T-cell (primary cell): ENCODE results near the gene CIAPIN1. TPM values are rescaled to one million over a fixed set of nuclear protein-coding genes. Genes with fewer than 3 reads are reported as not detected.

Experiments used
- ATAC-seq, 4 experiments: fragments of 200-7000 bp in 3 of 4; fragments of 150-1000 bp in 1 of 4; cut with Tn5 transposase; replicated peaks in 1 of 4; 1 replicate in 3 of 4; 2 replicates in 1 of 4; pipeline ENCODE4 v1.10.0; 2021; ENCODE audit warnings: moderate library complexity in 3 of 4, mild to moderate bottlenecking in 2 of 4, moderate number of reproducible peaks in 1 of 4
- CTCF ChIA-PET, 2 donors: fragments of 300-600 bp; sonication (Branson Sonifier 250); formaldehyde crosslinking; loops; one replicate each; lab custom pipeline; 2022; ENCODE audit warnings: antibody characterized with exemption in 2 of 2; lab: Charles Lee
- POLR2A ChIA-PET, 2 donors: fragments of 300-600 bp; sonication (Branson Sonifier 250); formaldehyde crosslinking; loops; one replicate each; lab custom pipeline; 2022; ENCODE audit warnings: antibody characterized with exemption in 2 of 2; lab: Charles Lee
- DNase-seq, 35 experiments: peaks; one replicate each; pipeline versions ENCODE4 v3.0.0 to v3.0.0-alpha.2; 2013 to 2023
- H3K27ac ChIP-seq: one replicate; pipeline ENCODE4 v1.5.1; 2013; ENCODE audit warnings: low read length
- H3K27me3 ChIP-seq, 2 experiments: replicated peaks in 1 of 2; 1 replicate in 1 of 2; 2 replicates in 1 of 2; pipeline versions ENCODE4 v1.6.1 to v1.7.0; 2013; ENCODE audit warnings: low read length in 1 of 2, mixed read lengths in 1 of 2; ENCODE audit not compliant: control insufficient read depth in 2 of 2, insufficient read depth in 2 of 2; ENCODE audit errors: extremely low read depth in 1 of 2
- H3K36me3 ChIP-seq, 2 donors: 1 replicate in 1 of 2; 2 replicates in 1 of 2; pipeline versions ENCODE4 v1.6.1 to v1.7.0; 2013; ENCODE audit warnings: low read length in 1 of 2; ENCODE audit not compliant: control insufficient read depth in 2 of 2, insufficient read depth in 1 of 2; ENCODE audit errors: extremely low read depth in 1 of 2
- H3K4me1 ChIP-seq, 2 experiments: 1 replicate in 1 of 2; 2 replicates in 1 of 2; pipeline versions ENCODE4 v1.6.1 to v1.7.0; 2013; ENCODE audit warnings: low read length in 2 of 2, mixed read lengths in 1 of 2; ENCODE audit not compliant: insufficient read depth in 2 of 2, control insufficient read depth in 1 of 2; ENCODE audit errors: extremely low read depth in 1 of 2
- H3K4me3 ChIP-seq, 2 donors: 1 replicate in 1 of 2; 2 replicates in 1 of 2; pipeline versions ENCODE4 v1.5.1 to v1.7.0; 2013; ENCODE audit warnings: mild to moderate bottlenecking in 2 of 2, low read length in 1 of 2, moderate library complexity in 1 of 2; ENCODE audit not compliant: control insufficient read depth in 1 of 2; ENCODE audit errors: extremely low read depth in 1 of 2
- H3K9me3 ChIP-seq: 2 replicates; pipeline ENCODE4 v1.7.0; 2013
- H3K27ac Mint-ChIP-seq, 2 donors: one replicate each; pipeline ENCODE4 v1.8.0; 2020 to 2021; ENCODE audit warnings: mild to moderate bottlenecking in 2 of 2, mixed read lengths in 2 of 2
- H3K27me3 Mint-ChIP-seq, 2 donors: one replicate each; pipeline ENCODE4 v1.8.0; 2021 to 2022; ENCODE audit warnings: mixed read lengths in 2 of 2
- H3K36me3 Mint-ChIP-seq: one replicate; pipeline ENCODE4 v1.8.0; 2021; ENCODE audit warnings: mixed read lengths
- H3K4me1 Mint-ChIP-seq, 3 donors: one replicate each; pipeline ENCODE4 v1.8.0; 2020 to 2022; ENCODE audit warnings: mixed read lengths in 3 of 3, mild to moderate bottlenecking in 1 of 3
- H3K4me3 Mint-ChIP-seq, 3 donors: one replicate each; pipeline ENCODE4 v1.8.0; 2020 to 2022; ENCODE audit warnings: mild to moderate bottlenecking in 3 of 3, mixed read lengths in 3 of 3, moderate library complexity in 3 of 3
- H3K9me3 Mint-ChIP-seq, 3 donors: one replicate each; pipeline ENCODE4 v1.8.0; 2020 to 2022; ENCODE audit warnings: mixed read lengths in 3 of 3
- WGBS: methylation state at CpG from one replicate; pipeline ENCODE4 v1.1.5; 2013; ENCODE audit warnings: missing lambda C conversion rate; ENCODE audit not compliant: insufficient coverage; 5-methylcytosine and 5-hydroxymethylcytosine counted together
- total RNA-seq, 35 experiments: library from RNA in 6 of 35; stranded (reverse) in 6 of 35; fragments of 120-200 nt in 1 of 35; gene quantifications; one replicate each; pipeline versions ENCODE4 v1.2.1 to v1.2.4 and lab custom pipeline; 2013 to 2026

Gene CIAPIN1
- total RNA-seq, 5 donors from 2014 or later (not counting 1 experiment from before 2014, with no cell fraction given): 26.5 to 46.8 (median 28.5) TPM

GRCh38 chr16:57485091-57485915 lies 38.1 kb upstream of the CIAPIN1 start:
- Mint-ChIP-seq H3K36me3 (no peaks in the 10 kb centered on the region), H3K4me1 (peaks cover 17 to 26% (median 25%) of the 10 kb centered on the region in 3 donors), H3K27me3 (no peaks in the 10 kb centered on the region), H3K9me3 (no peaks in the 10 kb centered on the region), H3K4me3 (peak overlapping the region; percentile 80 to 94 (median 83)), H3K27ac (peak overlapping the region in 1 of 2 donors; percentile 69)
- H3K27me3 ChIP-seq: peaks cover 0 to 3% of the 10 kb centered on the region in 2 experiments
- H3K36me3 ChIP-seq: no peaks in the 10 kb centered on the region
- ATAC-seq: no peak
- POLR2A ChIA-PET: no interaction called here
- CTCF ChIA-PET: interaction anchor here in 1 of 2 donors (1.6 kb wide), 1 partner anchor 23 kb away, joined by 5 read pairs; the partner anchor contains the start of gene POLR2C
- no peak overlapping the region for H3K27ac ChIP-seq
- 84% methylated on average over 11 of the region's 14 CpGs for WGBS
- H3K9me3 ChIP-seq: no peaks in the 10 kb centered on the region
- no peak for DNase-seq
- peak overlapping the region; percentile 72 to 77 for H3K4me3 ChIP-seq
- H3K4me1 ChIP-seq: peaks cover 0 to 25% of the 10 kb centered on the region in 2 experiments

DNA sequence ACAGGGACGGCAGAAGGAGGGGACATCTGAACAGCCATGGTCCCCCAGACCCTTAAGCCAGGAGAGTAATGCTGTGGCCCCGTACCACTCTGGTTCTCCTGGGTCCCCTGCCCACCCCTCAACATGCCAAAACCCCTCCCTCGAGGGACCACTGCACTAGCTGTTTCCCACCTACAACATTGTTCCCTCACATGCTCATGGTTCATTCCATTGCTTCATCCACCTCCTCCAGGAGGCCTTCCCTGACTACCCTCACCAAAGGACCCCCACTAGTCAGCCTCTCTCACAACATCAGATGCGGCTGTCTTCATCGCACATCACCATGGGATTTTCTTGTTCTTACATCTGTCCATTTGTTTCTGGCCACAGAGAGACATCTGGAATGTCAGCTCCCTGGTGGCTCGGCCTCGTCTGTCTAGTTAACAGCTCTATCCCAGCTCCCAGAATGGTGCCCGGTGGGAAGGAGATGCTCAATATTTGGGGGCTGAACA lies 37.4 kb upstream of the CIAPIN1 start:
- H3K9me3 Mint-ChIP-seq: no peaks in the 10 kb centered on the region
- Histone ChIP-seq H3K9me3 (no peaks in the 10 kb centered on the region), H3K27ac (no peak overlapping the region), H3K4me3 (no peak overlapping the region), H3K36me3 (no peaks in the 10 kb centered on the region), H3K27me3 (peaks cover 0 to 3% of the 10 kb centered on the region in 2 experiments), H3K4me1 (peaks cover 0 to 25% of the 10 kb centered on the region in 2 experiments)
- ATAC-seq (no peak), DNase-seq (no peak)
- ChIA-PET POLR2A (no interaction called here), CTCF (interaction anchor here in 1 of 2 donors (0.5 kb wide), 1 partner anchor 13 kb away, joined by 4 read pairs; no protein-coding TSS in a partner anchor)
- 100% methylated on average over 5 of the region's 8 CpGs for WGBS
- H3K4me3 Mint-ChIP-seq: peak overlapping the region in 2 of 3 donors; percentile 7 to 94
- no peaks in the 10 kb centered on the region for H3K36me3 Mint-ChIP-seq
- H3K27ac Mint-ChIP-seq: no peak overlapping the region
- peaks cover 18 to 26% (median 25%) of the 10 kb centered on the region in 3 donors for H3K4me1 Mint-ChIP-seq
- no peaks in the 10 kb centered on the region for H3K27me3 Mint-ChIP-seq

DNA sequence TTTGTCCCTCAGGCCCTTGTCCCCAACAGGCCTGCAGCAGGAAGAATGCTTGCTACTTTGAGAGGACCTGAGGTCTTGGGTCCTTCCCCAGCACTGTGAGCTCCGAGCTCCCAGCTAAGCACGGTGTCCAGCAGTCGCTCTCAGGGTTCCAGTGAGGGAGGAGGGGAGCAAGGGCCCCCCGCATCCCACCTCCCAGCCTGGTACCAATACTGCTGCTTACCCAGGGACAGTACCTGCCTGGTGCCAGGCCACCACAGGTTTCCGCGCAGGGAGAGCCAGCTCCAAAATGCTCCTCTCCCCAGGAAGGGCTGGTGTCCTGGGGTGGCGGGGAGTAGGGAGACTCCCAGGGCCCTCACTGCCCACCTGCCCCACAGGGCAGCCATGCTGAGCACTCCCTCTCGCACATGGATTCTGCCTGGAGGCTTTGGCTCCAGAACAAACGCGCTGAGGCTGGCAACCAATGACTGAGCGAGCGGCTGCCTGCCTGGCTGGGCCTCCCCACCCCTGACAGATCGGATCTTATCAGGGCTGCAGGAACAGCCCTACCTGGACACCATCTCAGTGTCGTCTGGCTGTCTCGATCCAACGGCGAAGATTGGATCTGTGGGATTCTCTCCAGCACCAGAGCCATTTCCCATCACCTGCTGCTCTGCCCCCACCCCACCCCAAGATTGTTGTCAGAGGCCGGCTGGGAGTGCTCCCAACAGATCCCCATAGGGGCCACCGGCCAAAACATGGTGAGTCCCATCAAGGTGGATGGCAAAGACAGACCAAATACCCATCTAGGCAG lies 36.7 kb upstream of the CIAPIN1 start:
- ChIA-PET CTCF (interaction anchor here in 1 of 2 donors (0.5 kb wide), 1 partner anchor 13 kb away, joined by 4 read pairs; no protein-coding TSS in a partner anchor), POLR2A (no interaction called here)
- Histone ChIP-seq H3K9me3 (no peaks in the 10 kb centered on the region), H3K4me1 (peaks cover 0 to 25% of the 10 kb centered on the region in 2 experiments), H3K36me3 (no peaks in the 10 kb centered on the region), H3K27ac (no peak overlapping the region), H3K27me3 (peaks cover 0 to 3% of the 10 kb centered on the region in 2 experiments), H3K4me3 (no peak overlapping the region)
- Mint-ChIP-seq H3K4me3 (peak overlapping the region in 2 of 3 donors; percentile 24 to 30), H3K4me1 (peaks cover 21 to 28% (median 26%) of the 10 kb centered on the region in 3 donors), H3K36me3 (no peaks in the 10 kb centered on the region), H3K9me3 (no peaks in the 10 kb centered on the region), H3K27ac (no peak overlapping the region), H3K27me3 (no peaks in the 10 kb centered on the region)
- WGBS: 93% methylated on average over 14 of the region's 19 CpGs
- DNase-seq: no peak
- ATAC-seq: no peak

GRCh38 chr16:57482845-57483545 lies 35.8 kb upstream of the CIAPIN1 start:
- Histone ChIP-seq H3K27me3 (peaks cover 0 to 3% of the 10 kb centered on the region in 2 experiments), H3K27ac (no peak overlapping the region), H3K4me3 (no peak overlapping the region), H3K36me3 (no peaks in the 10 kb centered on the region), H3K4me1 (peaks cover 0 to 25% of the 10 kb centered on the region in 2 experiments), H3K9me3 (no peaks in the 10 kb centered on the region)
- Mint-ChIP-seq H3K27me3 (no peaks in the 10 kb centered on the region), H3K4me1 (peaks cover 21 to 31% (median 26%) of the 10 kb centered on the region in 3 donors), H3K9me3 (no peaks in the 10 kb centered on the region), H3K27ac (no peak overlapping the region), H3K36me3 (no peaks in the 10 kb centered on the region), H3K4me3 (no peak overlapping the region)
- POLR2A ChIA-PET: interaction anchor here in 1 of 2 donors (0.6 kb wide), 1 partner anchor 54 kb away, joined by 3 read pairs; no protein-coding TSS in a partner anchor
- 94% methylated on average over 8 of the region's 14 CpGs for WGBS
- no peak for ATAC-seq
- CTCF ChIA-PET: no interaction called here
- DNase-seq: no peak

GRCh38 chr16:57481421-57481820 lies 34.2 kb upstream of the CIAPIN1 start:
- no peak for DNase-seq
- Mint-ChIP-seq H3K27me3 (no peaks in the 10 kb centered on the region), H3K36me3 (no peaks in the 10 kb centered on the region), H3K4me3 (no peak overlapping the region), H3K4me1 (peaks cover 17 to 26% (median 20%) of the 10 kb centered on the region in 3 donors), H3K9me3 (no peaks in the 10 kb centered on the region), H3K27ac (no peak overlapping the region)
- POLR2A ChIA-PET: no interaction called here
- Histone ChIP-seq H3K4me3 (no peak overlapping the region), H3K36me3 (no peaks in the 10 kb centered on the region), H3K27ac (no peak overlapping the region), H3K27me3 (peaks cover 0 to 3% of the 10 kb centered on the region in 2 experiments), H3K4me1 (peaks cover under 1 to 27% of the 10 kb centered on the region in 2 experiments), H3K9me3 (no peaks in the 10 kb centered on the region)
- 84% methylated on average over 2 of the region's 4 CpGs for WGBS
- no peak for ATAC-seq
- CTCF ChIA-PET: no interaction called here
